Measurements from ENCODE around the gene ZNF527.

- TF ChIP-seq EZH2 (IDR thresholded peaks at IDR 0.05; ENCODE audit: insufficient read depth, low read length), result no peak
- no peak for TF ChIP-seq CTCF (IDR thresholded peaks at IDR 0.05; ENCODE audit: insufficient read depth, low read depth, low read length)
Measured at GRCh38 chr19:37355901-37356300, 15.0 kb upstream of the ZNF527 start.
